A673 (cell line): ENCODE data around the gene FGF22. TPM values are rescaled to one million over a fixed set of nuclear protein-coding genes. Genes with fewer than 3 reads are reported as not detected.

Source experiments
- BruUV-seq: library from RNA; stranded (reverse); fragments of 400-500 nt; replicated peaks from 2 replicates; lab custom pipeline; 2021; lab: Mats Ljungman, UMichigan
- CTCF ChIA-PET: fragments of 300-600 bp; sonication (Branson Sonifier 250); formaldehyde crosslinking; loops from one replicate; lab custom pipeline; 2022; ENCODE audit warnings: antibody characterized with exemption; lab: Charles Lee
- POLR2A ChIA-PET: fragments of 300-600 bp; sonication (Branson Sonifier 250); formaldehyde crosslinking; loops from one replicate; lab custom pipeline; 2022; ENCODE audit warnings: antibody characterized with exemption; ENCODE audit not compliant: low non-redundant PET; lab: Charles Lee
- DNase-seq: peaks from one replicate; pipeline ENCODE4 v3.0.0-alpha.2; 2015; ENCODE audit warnings: low spot score
- H3K27ac ChIP-seq: fragments of 200-600 bp; sonication (generic); 2 replicates; pipeline ENCODE4 v1.5.1; 2016; ENCODE audit warnings: mixed run types, low read depth, mild to moderate bottlenecking, mixed read lengths, antibody characterized with exemption, low read length; ENCODE audit not compliant: poor library complexity, severe bottlenecking
- H3K27me3 ChIP-seq: fragments of 200-600 bp; sonication (generic); replicated peaks from 2 replicates; pipeline ENCODE4 v1.6.1; 2017; ENCODE audit warnings: mixed run types, low read depth, mild to moderate bottlenecking, mixed read lengths, antibody characterized with exemption, low read length; ENCODE audit not compliant: insufficient read depth, poor library complexity
- H3K36me3 ChIP-seq: fragments of 200-600 bp; sonication (generic); 2 replicates; pipeline ENCODE4 v1.6.1; 2016; ENCODE audit warnings: mixed run types, mild to moderate bottlenecking, mixed read lengths, antibody characterized with exemption, low read length; ENCODE audit not compliant: insufficient read depth, poor library complexity, severe bottlenecking
- H3K4me1 ChIP-seq: fragments of 200-600 bp; sonication (generic); 2 replicates; pipeline ENCODE4 v1.6.1; 2017; ENCODE audit warnings: mixed run types, mild to moderate bottlenecking, mixed read lengths, antibody characterized with exemption, low read length; ENCODE audit not compliant: insufficient read depth, poor library complexity, severe bottlenecking
- H3K4me3 ChIP-seq: fragments of 200-600 bp; sonication (generic); 2 replicates; pipeline ENCODE4 v1.5.1; 2016; ENCODE audit warnings: low read depth, mixed run types, mild to moderate bottlenecking, mixed read lengths, low read length; ENCODE audit not compliant: poor library complexity, severe bottlenecking
- H3K9me3 ChIP-seq: fragments of 200-600 bp; sonication (generic); 2 replicates; pipeline ENCODE4 v1.6.1; 2016; ENCODE audit warnings: mixed run types, low read depth, mild to moderate bottlenecking, mixed read lengths, antibody characterized with exemption, low read length; ENCODE audit not compliant: poor library complexity, severe bottlenecking
- EZH2 ChIP-seq: fragments of 200-600 bp; sonication (generic); IDR thresholded peaks from 2 replicates; pipeline ENCODE4 v1.6.1; 2017; ENCODE audit warnings: borderline replicate concordance, low read depth, mild to moderate bottlenecking, mixed read lengths, antibody characterized with exemption, low read length; ENCODE audit not compliant: poor library complexity, severe bottlenecking
- intact Hi-C: fragments of 100-400 bp; cut with micrococcal nuclease; formaldehyde crosslinking; loops from one replicate; pipeline ENCODE4 v1.10.0; 2022; ENCODE audit not compliant: unreplicated experiment
- total RNA-seq: library from RNA; stranded (reverse); gene quantifications from 2 replicates; pipeline ENCODE4 v1.2.3, GENCODE V29; 2021
- TF ChIP-seq, protein P1 (sequence below): fragments of 300-800, 200-600 bp; sonication (generic); conservative IDR thresholded peaks from 2 replicates; pipeline ENCODE4 v1.5.1; 2017; ENCODE audit warnings: low read depth, mild to moderate bottlenecking, antibody characterized with exemption, low read length, moderate library complexity, mixed read lengths

Gene FGF22
- total RNA-seq, 1 experiment from 2014 or later = 0.19 TPM

DNA sequence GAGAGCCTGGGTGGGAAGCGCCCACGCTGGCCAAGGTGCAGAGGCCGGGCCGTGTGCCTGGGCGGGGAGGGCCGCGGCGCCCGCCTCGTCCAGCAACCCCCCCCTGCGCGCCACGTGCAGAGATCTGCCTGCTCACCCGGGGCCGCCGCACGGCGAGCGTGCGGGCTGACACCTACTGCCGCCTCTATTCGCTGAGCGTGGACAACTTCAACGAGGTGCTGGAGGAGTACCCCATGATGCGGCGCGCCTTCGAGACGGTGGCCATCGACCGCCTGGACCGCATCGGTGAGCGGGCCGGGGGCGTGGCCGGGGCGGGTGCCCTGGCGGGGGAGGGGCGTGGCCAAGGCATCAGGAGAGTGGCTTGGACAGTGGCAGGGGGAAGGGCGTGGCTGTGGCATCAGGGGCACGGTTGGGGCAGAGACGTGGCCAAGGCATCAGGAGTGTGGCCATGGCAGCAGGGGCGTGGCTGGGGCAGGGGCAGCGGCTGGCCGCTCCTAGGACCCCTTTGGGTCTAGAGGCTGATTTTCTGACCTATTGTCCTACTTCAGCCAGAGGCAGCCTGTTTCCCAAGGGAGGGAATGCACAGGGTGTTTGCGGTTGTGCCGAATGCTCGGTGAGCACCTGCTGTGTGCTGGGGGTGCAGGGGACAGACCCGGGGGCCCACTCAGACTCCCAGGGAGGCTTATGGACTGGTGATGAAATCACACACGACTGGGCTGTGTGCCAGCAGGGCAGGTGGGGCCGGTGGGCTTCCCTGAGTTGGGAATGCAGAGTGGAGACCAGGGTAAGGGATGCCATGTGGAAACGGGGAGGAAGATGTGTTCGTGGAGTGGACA lies 25.7 kb upstream of the FGF22 start:
- no peak for DNase-seq
- no peaks in the 10 kb centered on the region for H3K27me3 ChIP-seq
- peaks cover 33% of the 10 kb centered on the region for H3K36me3 ChIP-seq
- intact Hi-C loops = no loop called here
- no peak overlapping the region for H3K27ac ChIP-seq
- H3K4me3 ChIP-seq = no peak overlapping the region
- POLR2A ChIA-PET = no interaction called here
- BruUV-seq = no TSS peak
- CTCF ChIA-PET = no interaction called here
- no peak for TF ChIP-seq EZH2
- TF ChIP-seq, protein P1, sequence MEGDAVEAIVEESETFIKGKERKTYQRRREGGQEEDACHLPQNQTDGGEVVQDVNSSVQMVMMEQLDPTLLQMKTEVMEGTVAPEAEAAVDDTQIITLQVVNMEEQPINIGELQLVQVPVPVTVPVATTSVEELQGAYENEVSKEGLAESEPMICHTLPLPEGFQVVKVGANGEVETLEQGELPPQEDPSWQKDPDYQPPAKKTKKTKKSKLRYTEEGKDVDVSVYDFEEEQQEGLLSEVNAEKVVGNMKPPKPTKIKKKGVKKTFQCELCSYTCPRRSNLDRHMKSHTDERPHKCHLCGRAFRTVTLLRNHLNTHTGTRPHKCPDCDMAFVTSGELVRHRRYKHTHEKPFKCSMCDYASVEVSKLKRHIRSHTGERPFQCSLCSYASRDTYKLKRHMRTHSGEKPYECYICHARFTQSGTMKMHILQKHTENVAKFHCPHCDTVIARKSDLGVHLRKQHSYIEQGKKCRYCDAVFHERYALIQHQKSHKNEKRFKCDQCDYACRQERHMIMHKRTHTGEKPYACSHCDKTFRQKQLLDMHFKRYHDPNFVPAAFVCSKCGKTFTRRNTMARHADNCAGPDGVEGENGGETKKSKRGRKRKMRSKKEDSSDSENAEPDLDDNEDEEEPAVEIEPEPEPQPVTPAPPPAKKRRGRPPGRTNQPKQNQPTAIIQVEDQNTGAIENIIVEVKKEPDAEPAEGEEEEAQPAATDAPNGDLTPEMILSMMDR = no peak
- no peaks in the 10 kb centered on the region for H3K9me3 ChIP-seq
- peaks cover 27% of the 10 kb centered on the region for H3K4me1 ChIP-seq

- BruUV-seq = no TSS peak
- DNase-seq = no peak
- intact Hi-C loops = no loop called here
- Histone ChIP-seq H3K27me3 (no peaks in the 10 kb centered on the region), H3K4me1 (peaks cover 11% of the 10 kb centered on the region), H3K27ac (no peak overlapping the region), H3K36me3 (peaks cover 45% of the 10 kb centered on the region), H3K9me3 (no peaks in the 10 kb centered on the region), H3K4me3 (no peak overlapping the region)
- ChIA-PET POLR2A (no interaction called here), CTCF (no interaction called here)
- TF ChIP-seq EZH2 = no peak
- TF ChIP-seq, protein P1 = no peak
Observed at GRCh38 chr19:615619-616018, 24.1 kb upstream of the FGF22 start.

DNA sequence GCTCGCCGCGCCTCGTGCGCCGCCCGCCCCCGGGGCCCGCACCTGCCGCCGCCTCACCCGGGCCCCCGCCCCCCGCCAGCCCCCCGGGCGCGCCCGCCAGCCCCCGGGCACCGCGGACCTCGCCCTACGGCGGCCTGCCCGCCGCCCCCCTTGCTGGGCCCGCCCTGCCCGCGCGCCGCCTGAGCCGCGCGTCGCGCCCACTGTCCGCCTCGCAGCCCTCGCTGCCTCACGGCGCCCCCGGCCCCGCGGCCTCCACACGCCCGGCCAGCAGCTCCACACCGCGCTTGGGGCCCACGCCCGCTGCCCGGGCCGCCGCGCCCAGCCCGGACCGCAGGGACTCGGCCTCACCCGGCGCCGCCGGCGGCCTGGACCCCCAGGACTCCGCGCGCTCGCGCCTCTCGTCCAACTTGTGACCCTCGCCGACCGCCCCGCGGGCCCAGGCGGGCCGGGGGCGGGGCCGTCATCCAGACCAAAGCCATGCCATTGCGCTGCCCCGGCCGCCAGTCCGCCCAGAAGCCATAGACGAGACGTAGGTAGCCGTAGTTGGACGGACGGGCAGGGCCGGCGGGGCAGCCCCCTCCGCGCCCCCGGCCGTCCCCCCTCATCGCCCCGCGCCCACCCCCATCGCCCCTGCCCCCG lies 23.5 kb upstream of the FGF22 start:
- H3K4me3 ChIP-seq = no peak overlapping the region
- CTCF ChIA-PET = no interaction called here
- H3K27me3 ChIP-seq = no peaks in the 10 kb centered on the region
- POLR2A ChIA-PET = no interaction called here
- no peak overlapping the region for H3K27ac ChIP-seq
- peaks cover 45% of the 10 kb centered on the region for H3K36me3 ChIP-seq
- DNase-seq = no peak
- no TSS peak for BruUV-seq
- peaks cover 5% of the 10 kb centered on the region for H3K4me1 ChIP-seq
- intact Hi-C loops = no loop called here
- TF ChIP-seq, protein P1 = no peak
- TF ChIP-seq EZH2 = no peak
- no peaks in the 10 kb centered on the region for H3K9me3 ChIP-seq
